Measurements from ENCODE around the gene NFIB. TPM values are rescaled to one million over a fixed set of nuclear protein-coding genes. Genes with fewer than 3 reads are reported as not detected.

Gene NFIB
- total and polyA plus RNA-seq, 2 of the 8 experiments (the other 6 are each of a cell fraction or from before 2014, with no cell fraction given) = 2.6 to 13.1 TPM

- TF ChIP-seq CHD7 (IDR thresholded peaks at IDR 0.05; ENCODE audit: insufficient replicate concordance, low read length) = no peak
- no peak for TF ChIP-seq YY1 (IDR thresholded peaks at IDR 0.05; ENCODE audit: low read depth, low read length)
- no peak for TF ChIP-seq POLR2A (IDR thresholded peaks at IDR 0.05; ENCODE audit: control extremely low read depth in 1 of 2, low read depth in 2 of 2, low read length in 2 of 2)
- no peak for TF ChIP-seq FOSL1 (IDR thresholded peaks at IDR 0.05; ENCODE audit: insufficient read depth, low read depth, low read length)
- TF ChIP-seq RXRA (IDR thresholded peaks at IDR 0.05; ENCODE audit: insufficient read depth, low read depth, low read length) = no peak
- no peak for TF ChIP-seq HDAC2 (IDR thresholded peaks at IDR 0.05; ENCODE audit: borderline replicate concordance in 1 of 2, low read depth in 2 of 2, low read length in 2 of 2)
- no peak for TF ChIP-seq RBBP5 (IDR thresholded peaks at IDR 0.05; ENCODE audit: borderline replicate concordance, low read depth, low read length)
- TF ChIP-seq POLR2AphosphoS5 (IDR thresholded peaks at IDR 0.05; ENCODE audit: low read depth, low read length) = no peak
- TF ChIP-seq CTCF (IDR thresholded peaks at IDR 0.05; ENCODE audit: control extremely low read depth in 1 of 3, insufficient read depth in 1 of 3, low read depth in 1 of 3, low read length in 3 of 3) = no peak
Observed at GRCh38 chr9:14179449-14179848, 134.5 kb downstream of the NFIB start (continued).
